Measurements from ENCODE around the gene PNLIPRP2. TPM values are rescaled to one million over a fixed set of nuclear protein-coding genes. Genes with fewer than 3 reads are reported as not detected.

PNLIPRP2 gene
- total RNA-seq, 1 donor = not detected

DNA sequence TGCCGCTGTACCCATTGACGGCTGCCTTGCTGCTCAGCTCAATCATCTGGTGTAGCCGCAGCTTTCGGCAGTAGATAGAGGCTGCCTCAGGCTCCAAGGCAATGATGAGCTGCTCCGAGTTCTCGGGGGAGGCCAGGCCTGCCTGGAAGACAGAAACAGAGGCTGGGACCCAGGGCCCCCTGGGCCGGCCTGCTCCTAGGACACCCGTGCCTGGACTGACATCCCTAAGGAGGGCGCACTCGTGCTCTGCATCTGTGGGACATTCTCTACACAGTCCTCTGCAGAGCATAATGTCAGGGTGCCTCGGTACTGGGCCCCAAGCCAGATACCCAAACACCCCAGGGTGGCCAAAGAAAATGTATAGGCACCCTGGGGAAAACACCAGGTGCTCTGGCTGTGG, 63.1 kb downstream of the PNLIPRP2 start:
- DNase-seq (ENCODE audit: low read depth) = no peak
- TF ChIP-seq, protein P1, sequence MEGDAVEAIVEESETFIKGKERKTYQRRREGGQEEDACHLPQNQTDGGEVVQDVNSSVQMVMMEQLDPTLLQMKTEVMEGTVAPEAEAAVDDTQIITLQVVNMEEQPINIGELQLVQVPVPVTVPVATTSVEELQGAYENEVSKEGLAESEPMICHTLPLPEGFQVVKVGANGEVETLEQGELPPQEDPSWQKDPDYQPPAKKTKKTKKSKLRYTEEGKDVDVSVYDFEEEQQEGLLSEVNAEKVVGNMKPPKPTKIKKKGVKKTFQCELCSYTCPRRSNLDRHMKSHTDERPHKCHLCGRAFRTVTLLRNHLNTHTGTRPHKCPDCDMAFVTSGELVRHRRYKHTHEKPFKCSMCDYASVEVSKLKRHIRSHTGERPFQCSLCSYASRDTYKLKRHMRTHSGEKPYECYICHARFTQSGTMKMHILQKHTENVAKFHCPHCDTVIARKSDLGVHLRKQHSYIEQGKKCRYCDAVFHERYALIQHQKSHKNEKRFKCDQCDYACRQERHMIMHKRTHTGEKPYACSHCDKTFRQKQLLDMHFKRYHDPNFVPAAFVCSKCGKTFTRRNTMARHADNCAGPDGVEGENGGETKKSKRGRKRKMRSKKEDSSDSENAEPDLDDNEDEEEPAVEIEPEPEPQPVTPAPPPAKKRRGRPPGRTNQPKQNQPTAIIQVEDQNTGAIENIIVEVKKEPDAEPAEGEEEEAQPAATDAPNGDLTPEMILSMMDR (IDR thresholded peaks at IDR 0.05; ENCODE audit: insufficient read depth, low read depth, low read length) = no peak
- no peak overlapping the region for H3K4me3 ChIP-seq (ENCODE audit: low read depth, low read length)

DNA sequence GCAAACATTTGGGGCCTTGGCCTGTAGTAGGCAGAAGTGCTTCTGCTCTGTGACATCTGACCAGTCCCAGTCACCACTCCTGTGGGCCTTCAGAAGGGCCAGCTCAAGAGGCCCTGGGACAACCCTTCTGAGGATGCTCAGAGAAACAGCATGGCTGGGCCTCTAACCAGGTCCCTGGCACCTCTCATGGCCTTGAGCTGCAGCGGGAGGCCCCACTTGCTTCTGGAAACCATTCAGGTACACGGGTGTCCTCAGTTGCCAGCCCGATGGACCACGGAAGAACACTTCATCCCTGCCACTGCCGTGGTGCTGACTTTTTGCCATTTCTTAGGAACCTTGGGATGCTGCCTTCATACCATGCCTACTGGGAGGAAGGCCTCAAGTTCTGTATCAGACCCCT, 64.0 kb downstream of the PNLIPRP2 start:
- DNase-seq (ENCODE audit: low read depth) = no peak
- TF ChIP-seq, protein P1 (IDR thresholded peaks at IDR 0.05; ENCODE audit: insufficient read depth, low read depth, low read length) = no peak
- no peak overlapping the region for H3K4me3 ChIP-seq (ENCODE audit: low read depth, low read length)

DNA sequence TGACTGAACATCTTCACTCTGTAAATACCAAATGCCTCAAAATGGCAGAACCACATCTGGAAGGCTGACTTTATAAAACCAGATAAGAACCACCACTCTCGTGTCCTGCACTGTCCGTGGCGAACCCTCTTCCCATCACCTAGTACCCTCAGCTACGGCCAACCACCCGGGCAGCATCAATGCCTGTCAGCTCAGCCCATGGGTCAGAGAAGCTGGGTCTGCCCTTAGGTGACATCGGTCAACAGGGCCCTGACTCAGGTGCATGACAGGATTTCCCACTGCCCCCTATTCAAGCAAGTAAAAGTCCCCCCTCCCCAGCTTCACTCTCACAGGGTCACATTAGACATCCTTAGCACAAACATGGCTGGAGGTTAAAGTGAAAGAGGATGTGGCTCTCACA, 65.1 kb downstream of the PNLIPRP2 start:
- no peak for DNase-seq (ENCODE audit: low read depth)
- TF ChIP-seq, protein P1 (IDR thresholded peaks at IDR 0.05; ENCODE audit: insufficient read depth, low read depth, low read length) = no peak
- no peak overlapping the region for H3K4me3 ChIP-seq (ENCODE audit: low read depth, low read length)

DNA sequence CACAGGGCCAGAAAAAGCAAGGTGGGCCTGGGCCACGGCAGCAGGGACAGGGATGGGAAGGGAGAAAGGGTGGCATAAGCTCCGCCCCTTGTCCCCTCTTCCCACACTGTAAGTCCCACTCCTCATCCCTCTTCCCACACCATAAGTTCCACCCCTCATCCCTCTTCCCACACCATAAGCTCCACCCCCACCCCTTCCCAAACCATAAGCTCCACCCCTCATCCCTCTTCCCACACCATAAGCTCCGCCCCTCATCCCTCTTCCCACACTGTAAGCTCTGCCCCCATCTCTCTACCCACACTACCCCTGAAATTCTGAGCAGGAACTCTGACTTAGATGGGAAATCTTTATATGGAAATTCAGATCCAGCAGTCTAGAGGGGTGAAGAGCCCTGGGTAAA, 65.9 kb downstream of the PNLIPRP2 start:
- no peak for DNase-seq (ENCODE audit: low read depth)
- H3K4me3 ChIP-seq (ENCODE audit: low read depth, low read length) = no peak overlapping the region
- TF ChIP-seq, protein P1 (IDR thresholded peaks at IDR 0.05; ENCODE audit: insufficient read depth, low read depth, low read length) = no peak

DNA sequence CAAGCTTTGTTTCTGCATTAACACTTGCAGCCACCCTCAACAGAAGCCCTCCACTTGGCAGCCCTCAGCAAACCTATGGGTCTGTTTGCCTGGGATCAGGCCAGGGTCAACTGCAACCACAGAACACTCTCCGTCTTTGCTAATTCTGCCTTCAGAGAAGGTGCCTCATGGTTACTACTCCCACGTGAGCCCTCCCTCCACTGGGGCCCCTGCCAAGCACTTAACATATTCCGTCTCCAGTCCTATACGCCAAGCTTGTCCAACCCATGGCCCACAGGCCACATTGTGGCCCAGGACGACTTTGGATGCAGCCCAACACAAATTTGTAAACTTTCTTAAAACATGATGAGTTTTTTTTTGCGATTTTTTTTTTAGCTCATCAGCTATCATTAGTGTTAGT, 66.9 kb downstream of the PNLIPRP2 start:
- no peak overlapping the region for H3K4me3 ChIP-seq (ENCODE audit: low read depth, low read length)
- TF ChIP-seq, protein P1 (IDR thresholded peaks at IDR 0.05; ENCODE audit: insufficient read depth, low read depth, low read length) = no peak
- no peak for DNase-seq (ENCODE audit: low read depth)

DNA sequence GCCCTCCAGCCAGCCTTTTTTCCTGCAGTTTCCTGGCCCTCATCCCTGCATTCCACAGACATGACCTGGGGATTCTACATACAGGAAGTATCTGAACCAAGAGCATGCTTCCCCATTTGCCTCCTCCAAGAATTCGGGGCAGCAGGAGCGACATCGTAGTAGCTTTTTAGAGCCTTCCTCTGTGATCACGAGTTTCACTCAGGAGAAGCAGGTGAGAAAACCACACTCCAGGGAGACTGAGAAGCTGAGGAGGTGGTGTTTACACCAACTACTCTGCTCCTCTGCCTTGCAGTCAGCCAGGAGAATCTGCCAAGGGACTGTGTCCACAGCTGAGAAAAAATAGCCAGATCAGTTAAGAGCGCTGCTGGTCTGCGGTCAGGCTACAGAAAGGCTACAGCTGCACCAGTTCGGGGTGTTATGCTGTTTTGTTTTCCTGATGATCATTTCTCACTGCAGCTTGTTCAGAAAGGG, 67.5 kb downstream of the PNLIPRP2 start:
- DNase-seq (ENCODE audit: low read depth) = peak; percentile 74
- no peak overlapping the region for H3K4me3 ChIP-seq (ENCODE audit: low read depth, low read length)
- TF ChIP-seq, protein P1 (IDR thresholded peaks at IDR 0.05; ENCODE audit: insufficient read depth, low read depth, low read length) = no peak
